T-helper 17 cell (primary cell): Measurements from ENCODE around the gene PPP1CB. TPM values are rescaled to one million over a fixed set of nuclear protein-coding genes. Genes with fewer than 3 reads are reported as not detected.

Experiments used
- ATAC-seq: fragments of 150-1000 bp; cut with Tn5 transposase; 2 replicates; pipeline ENCODE4 v1.10.0; 2021; ENCODE audit warnings: mild to moderate bottlenecking, moderate library complexity
- DNase-seq, 3 donors: peaks; one replicate each; pipeline versions ENCODE4 v3.0.0 to v3.0.0-alpha.2; 2020 to 2021
- H3K9me3 ChIP-seq: one replicate; pipeline ENCODE4 v1.7.0; 2013; ENCODE audit warnings: low read length, mild to moderate bottlenecking; ENCODE audit not compliant: control insufficient read depth, poor library complexity, severe bottlenecking
- H3K27ac Mint-ChIP-seq: one replicate; pipeline ENCODE4 v1.8.0; 2022; ENCODE audit warnings: mild to moderate bottlenecking, moderate library complexity, mixed read lengths
- H3K27me3 Mint-ChIP-seq: one replicate; pipeline ENCODE4 v1.8.0; 2022; ENCODE audit warnings: mixed read lengths
- H3K36me3 Mint-ChIP-seq: one replicate; pipeline ENCODE4 v1.8.0; 2022; ENCODE audit warnings: low read depth, mixed read lengths
- H3K4me1 Mint-ChIP-seq: one replicate; pipeline ENCODE4 v1.8.0; 2022; ENCODE audit warnings: mild to moderate bottlenecking, mixed read lengths
- H3K4me3 Mint-ChIP-seq: one replicate; pipeline ENCODE4 v1.8.0; 2022; ENCODE audit warnings: mild to moderate bottlenecking, moderate library complexity, mixed read lengths
- total RNA-seq, 4 donors: library from RNA in 2 of 4; stranded (reverse) in 2 of 4; gene quantifications; one replicate each; pipeline ENCODE4 v1.2.3 and lab custom pipeline; 2022 to 2026

The PPP1CB gene
- total RNA-seq, 2 donors from 2014 or later, result 309 to 313 TPM

- H3K27ac Mint-ChIP-seq, result peak within 1 kb of the TSS; percentile 91
- ATAC-seq (peak; percentile 87), DNase-seq (peak; percentile 75 to 85 (median 78))
- peaks cover 10% of the 10 kb centered on the region for H3K4me1 Mint-ChIP-seq
- peak within 1 kb of the TSS; percentile 88 for H3K4me3 Mint-ChIP-seq
- no peaks in the 10 kb centered on the region for H3K9me3 ChIP-seq
- peaks cover 2% of the 10 kb centered on the region for H3K36me3 Mint-ChIP-seq
- no peaks in the 10 kb centered on the region for H3K27me3 Mint-ChIP-seq
These were observed 59.0 kb downstream of the PPP1CB start, which contains the start of gene SPDYA for GRCh38 chr2:28810384-28811285. Gene SPDYA, plus strand, starts transcription at chr2:28810834. Its CDS starts 5,181 bp downstream, at chr2:28816015.

- no peak overlapping the region for H3K4me3 Mint-ChIP-seq
- no peaks in the 10 kb centered on the region for H3K27me3 Mint-ChIP-seq
- H3K27ac Mint-ChIP-seq, result no peak overlapping the region
- DNase-seq (no peak), ATAC-seq (no peak)
- H3K9me3 ChIP-seq, result no peaks in the 10 kb centered on the region
- H3K36me3 Mint-ChIP-seq, result no peaks in the 10 kb centered on the region
- peaks cover 2% of the 10 kb centered on the region for H3K4me1 Mint-ChIP-seq
These were observed 66.4 kb downstream of the PPP1CB start for GRCh38 chr2:28818053-28818452.

- H3K9me3 ChIP-seq, result no peaks in the 10 kb centered on the region
These were observed 69.8 kb downstream of the PPP1CB start for GRCh38 chr2:28821295-28821958.

GRCh38 chr2:28822036-28822435 is 70.4 kb downstream of the PPP1CB start:
- DNase-seq, result no peak
- Mint-ChIP-seq H3K36me3 (no peaks in the 10 kb centered on the region), H3K4me1 (no peaks in the 10 kb centered on the region), H3K27me3 (no peaks in the 10 kb centered on the region), H3K27ac (no peak overlapping the region), H3K4me3 (no peak overlapping the region)
- ATAC-seq, result no peak
- H3K9me3 ChIP-seq, result no peaks in the 10 kb centered on the region

More at GRCh38 chr2:28821295-28821958, 69.8 kb downstream of the PPP1CB start:
- DNase-seq (peak; percentile 19 to 46 (median 22)), ATAC-seq (peak; percentile 90)
- H3K4me3 Mint-ChIP-seq, result no peak overlapping the region
- no peaks in the 10 kb centered on the region for H3K36me3 Mint-ChIP-seq
- H3K27ac Mint-ChIP-seq, result no peak overlapping the region
- H3K27me3 Mint-ChIP-seq, result no peaks in the 10 kb centered on the region
- peaks cover 2% of the 10 kb centered on the region for H3K4me1 Mint-ChIP-seq

GRCh38 chr2:28824207-28824606 is 72.6 kb downstream of the PPP1CB start:
- Mint-ChIP-seq H3K36me3 (no peaks in the 10 kb centered on the region), H3K27ac (no peak overlapping the region), H3K27me3 (no peaks in the 10 kb centered on the region), H3K4me3 (no peak overlapping the region), H3K4me1 (no peaks in the 10 kb centered on the region)
- DNase-seq, result no peak
- no peak for ATAC-seq
- no peaks in the 10 kb centered on the region for H3K9me3 ChIP-seq

- no peak for ATAC-seq
- no peak overlapping the region for H3K4me3 Mint-ChIP-seq
- no peaks in the 10 kb centered on the region for H3K4me1 Mint-ChIP-seq
- H3K36me3 Mint-ChIP-seq, result no peaks in the 10 kb centered on the region
- no peak for DNase-seq
- H3K27ac Mint-ChIP-seq, result no peak overlapping the region
- no peaks in the 10 kb centered on the region for H3K27me3 Mint-ChIP-seq
- H3K9me3 ChIP-seq, result no peaks in the 10 kb centered on the region
These were observed 73.2 kb downstream of the PPP1CB start for GRCh38 chr2:28824870-28825269.

GRCh38 chr2:28828382-28828781 is 76.8 kb downstream of the PPP1CB start:
- DNase-seq (no peak), ATAC-seq (no peak)
- H3K36me3 Mint-ChIP-seq, result no peaks in the 10 kb centered on the region
- H3K27me3 Mint-ChIP-seq, result no peaks in the 10 kb centered on the region
- no peaks in the 10 kb centered on the region for H3K4me1 Mint-ChIP-seq
- H3K27ac Mint-ChIP-seq, result no peak overlapping the region
- H3K4me3 Mint-ChIP-seq, result no peak overlapping the region
- H3K9me3 ChIP-seq, result no peaks in the 10 kb centered on the region

- ATAC-seq (no peak), DNase-seq (no peak)
- no peaks in the 10 kb centered on the region for H3K27me3 Mint-ChIP-seq
- H3K27ac Mint-ChIP-seq, result no peak overlapping the region
- no peak overlapping the region for H3K4me3 Mint-ChIP-seq
- no peaks in the 10 kb centered on the region for H3K36me3 Mint-ChIP-seq
- no peaks in the 10 kb centered on the region for H3K4me1 Mint-ChIP-seq
- H3K9me3 ChIP-seq, result no peaks in the 10 kb centered on the region
These were observed 82.3 kb downstream of the PPP1CB start for GRCh38 chr2:28833740-28834470.

GRCh38 chr2:28835781-28836180 is 84.2 kb downstream of the PPP1CB start:
- ATAC-seq, result no peak
- H3K27me3 Mint-ChIP-seq, result no peaks in the 10 kb centered on the region

GRCh38 chr2:28838971-28839370 is 87.3 kb downstream of the PPP1CB start:
- H3K9me3 ChIP-seq, result no peaks in the 10 kb centered on the region
- Mint-ChIP-seq H3K4me3 (no peak overlapping the region), H3K4me1 (no peaks in the 10 kb centered on the region), H3K36me3 (no peaks in the 10 kb centered on the region), H3K27me3 (no peaks in the 10 kb centered on the region), H3K27ac (no peak overlapping the region)
- ATAC-seq, result no peak
- no peak for DNase-seq

More at GRCh38 chr2:28835781-28836180, 84.2 kb downstream of the PPP1CB start:
- Mint-ChIP-seq H3K36me3 (no peaks in the 10 kb centered on the region), H3K4me1 (no peaks in the 10 kb centered on the region), H3K27ac (no peak overlapping the region), H3K4me3 (no peak overlapping the region)
- no peak for DNase-seq
- H3K9me3 ChIP-seq, result no peaks in the 10 kb centered on the region

GRCh38 chr2:28842042-28842441 is 90.4 kb downstream of the PPP1CB start:
- Mint-ChIP-seq H3K4me1 (no peaks in the 10 kb centered on the region), H3K27ac (no peak overlapping the region), H3K4me3 (no peak overlapping the region), H3K36me3 (peaks cover under 1% of the 10 kb centered on the region), H3K27me3 (no peaks in the 10 kb centered on the region)
- H3K9me3 ChIP-seq, result no peaks in the 10 kb centered on the region
- no peak for DNase-seq
- ATAC-seq, result no peak
